GM20000 (cell line): Measurements from ENCODE around the gene OSBP2.

Source experiments
- DNase-seq: peaks from one replicate; pipeline ENCODE4 v3.0.0; 2012; ENCODE audit warnings: low spot score
- TF ChIP-seq, protein P1 (sequence below): IDR thresholded peaks from 2 replicates; pipeline ENCODE4 v1.5.1; 2012; ENCODE audit warnings: mild to moderate bottlenecking, control low read depth; ENCODE audit errors: extremely low read depth, missing control alignments

OSBP2 gene

DNA sequence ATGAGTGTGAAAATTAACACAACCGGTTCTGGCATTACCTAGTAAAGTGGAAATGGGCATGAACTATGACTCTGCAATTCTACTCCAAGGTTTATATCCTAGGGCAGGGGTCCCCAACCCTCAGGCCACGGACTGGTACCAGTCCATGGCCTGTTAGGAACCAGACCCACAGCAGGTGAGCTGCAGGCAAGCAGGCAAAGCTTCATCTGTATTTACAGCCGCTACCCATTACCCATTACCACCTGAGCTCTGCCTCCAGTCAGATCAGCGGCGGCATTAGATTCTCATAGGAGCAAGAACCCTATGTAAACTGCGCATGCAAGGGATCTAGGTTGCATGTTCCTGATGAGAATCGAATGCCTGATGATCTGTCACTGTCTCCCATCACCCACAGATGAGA lies 224.1 kb downstream of the OSBP2 start:
- TF ChIP-seq, protein P1, sequence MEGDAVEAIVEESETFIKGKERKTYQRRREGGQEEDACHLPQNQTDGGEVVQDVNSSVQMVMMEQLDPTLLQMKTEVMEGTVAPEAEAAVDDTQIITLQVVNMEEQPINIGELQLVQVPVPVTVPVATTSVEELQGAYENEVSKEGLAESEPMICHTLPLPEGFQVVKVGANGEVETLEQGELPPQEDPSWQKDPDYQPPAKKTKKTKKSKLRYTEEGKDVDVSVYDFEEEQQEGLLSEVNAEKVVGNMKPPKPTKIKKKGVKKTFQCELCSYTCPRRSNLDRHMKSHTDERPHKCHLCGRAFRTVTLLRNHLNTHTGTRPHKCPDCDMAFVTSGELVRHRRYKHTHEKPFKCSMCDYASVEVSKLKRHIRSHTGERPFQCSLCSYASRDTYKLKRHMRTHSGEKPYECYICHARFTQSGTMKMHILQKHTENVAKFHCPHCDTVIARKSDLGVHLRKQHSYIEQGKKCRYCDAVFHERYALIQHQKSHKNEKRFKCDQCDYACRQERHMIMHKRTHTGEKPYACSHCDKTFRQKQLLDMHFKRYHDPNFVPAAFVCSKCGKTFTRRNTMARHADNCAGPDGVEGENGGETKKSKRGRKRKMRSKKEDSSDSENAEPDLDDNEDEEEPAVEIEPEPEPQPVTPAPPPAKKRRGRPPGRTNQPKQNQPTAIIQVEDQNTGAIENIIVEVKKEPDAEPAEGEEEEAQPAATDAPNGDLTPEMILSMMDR, result no peak
- no peak for DNase-seq

DNA sequence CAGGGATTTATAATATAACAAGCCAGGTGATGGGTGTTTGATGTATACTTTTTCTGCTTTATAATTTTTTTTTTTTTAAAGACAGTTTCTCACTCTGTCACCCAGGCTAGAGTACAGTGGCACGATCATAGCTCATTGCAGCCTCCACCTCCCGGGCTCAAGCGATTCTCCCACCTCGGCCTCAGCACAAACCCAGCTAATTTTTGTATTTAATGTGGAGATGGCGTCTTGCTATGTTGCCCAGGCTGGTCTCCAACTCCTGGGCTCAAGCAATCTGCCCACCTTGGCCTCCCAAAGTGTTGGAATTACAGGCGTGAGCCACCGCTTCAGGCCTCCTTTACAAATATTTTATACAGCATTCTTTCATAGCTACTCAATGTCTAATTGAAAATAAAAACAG lies 225.3 kb downstream of the OSBP2 start:
- TF ChIP-seq, protein P1, result peak; percentile 12
- no peak for DNase-seq

DNA sequence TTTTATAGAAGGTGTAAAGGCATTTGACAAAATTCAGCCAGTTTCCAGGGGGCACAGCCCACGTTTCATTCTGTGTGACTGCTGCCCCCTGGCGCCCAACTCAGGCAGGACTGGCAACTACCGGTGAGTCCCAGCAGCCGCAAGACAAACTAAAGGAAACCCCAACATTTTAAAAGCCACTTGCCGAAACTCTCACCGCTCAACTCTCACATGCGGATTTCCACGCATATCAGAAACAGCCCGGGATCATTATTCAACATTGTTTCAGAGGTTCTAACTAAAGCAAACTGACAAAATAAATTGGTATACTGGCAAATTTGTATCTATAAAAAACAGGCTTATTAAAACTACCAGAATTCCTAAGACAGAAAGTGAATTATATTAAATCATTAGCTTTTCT lies 225.7 kb downstream of the OSBP2 start:
- TF ChIP-seq, protein P1, result peak; percentile 68
- DNase-seq, result peak; percentile 86

DNA sequence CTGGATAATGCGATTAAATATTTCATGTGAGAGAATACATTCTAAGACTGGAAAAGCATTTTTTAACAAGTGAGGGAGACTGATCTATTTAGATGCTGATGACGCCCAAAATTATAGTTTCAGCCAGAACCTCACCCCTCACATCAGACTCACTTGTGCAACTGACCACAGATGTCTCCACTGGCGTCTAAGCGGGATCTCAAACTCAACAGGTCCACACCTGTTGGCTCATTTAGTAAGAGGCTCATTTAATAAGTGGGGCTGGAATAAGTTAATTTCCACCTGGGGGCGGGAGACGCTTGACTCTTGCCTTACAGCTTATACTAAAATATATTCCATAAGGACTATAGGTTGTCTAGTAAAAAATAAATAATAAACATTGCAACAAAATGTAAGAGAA lies 226.4 kb downstream of the OSBP2 start:
- DNase-seq, result no peak
- TF ChIP-seq, protein P1, result no peak

DNA sequence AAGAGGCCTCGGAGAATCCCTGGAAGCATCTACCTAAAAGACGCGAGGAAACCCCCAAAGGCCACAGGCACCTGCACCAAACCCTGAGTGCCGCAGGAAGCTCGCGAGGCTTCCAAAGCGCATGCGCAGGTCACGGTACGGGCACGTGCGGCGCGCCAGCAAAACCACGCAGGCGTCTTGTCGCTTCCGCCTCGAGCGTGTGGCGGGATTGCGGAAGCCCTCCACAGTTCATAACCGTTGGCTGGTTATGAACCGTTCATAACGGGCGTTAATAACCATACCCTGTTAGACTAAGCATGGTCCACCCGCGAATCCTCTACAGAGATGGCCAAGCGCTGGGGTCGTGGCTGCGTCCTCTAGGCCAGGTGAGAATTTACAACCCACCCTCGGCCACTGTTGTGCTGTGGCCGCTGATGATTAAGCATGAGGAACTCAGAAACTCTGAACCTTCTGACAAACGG lies 227.5 kb downstream of the OSBP2 start:
- TF ChIP-seq, protein P1, result no peak
- DNase-seq, result peak; percentile 76

DNA sequence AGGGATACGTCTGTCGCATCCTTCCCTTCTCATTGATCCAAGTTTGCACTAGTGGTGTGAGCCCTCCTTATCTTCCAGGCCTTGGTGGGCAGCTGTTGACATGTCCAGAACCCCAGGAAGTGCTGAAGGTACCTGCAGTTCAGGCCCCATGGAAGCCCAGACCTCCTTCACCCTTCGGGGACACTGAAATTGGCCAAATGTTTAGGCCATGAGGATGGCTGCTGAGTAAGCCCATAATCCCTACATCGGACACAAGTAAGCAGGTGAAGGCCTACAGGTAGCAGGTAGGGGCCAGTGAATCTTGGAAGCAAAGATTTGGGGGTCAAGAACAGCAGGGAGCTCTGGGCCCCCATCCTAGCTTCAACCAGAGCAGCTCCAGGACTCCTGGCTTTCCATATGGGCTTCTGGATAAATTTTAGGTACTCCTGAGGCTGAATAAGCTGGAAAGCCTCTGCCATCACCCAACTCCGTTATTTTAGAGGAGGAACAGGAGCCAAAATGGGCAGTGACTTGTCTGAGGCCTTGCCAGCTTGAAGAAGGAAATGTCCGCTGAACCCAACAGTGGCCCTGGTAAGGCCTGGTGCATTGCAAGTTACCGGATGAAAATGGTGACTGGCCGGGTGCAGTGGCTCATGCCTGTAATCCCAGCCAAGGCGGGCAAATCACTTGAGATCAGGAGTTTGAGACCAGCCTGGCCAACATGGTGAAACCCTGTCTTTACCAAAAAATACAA lies 228.7 kb downstream of the OSBP2 start:
- TF ChIP-seq, protein P1, result no peak
- DNase-seq, result no peak

DNA sequence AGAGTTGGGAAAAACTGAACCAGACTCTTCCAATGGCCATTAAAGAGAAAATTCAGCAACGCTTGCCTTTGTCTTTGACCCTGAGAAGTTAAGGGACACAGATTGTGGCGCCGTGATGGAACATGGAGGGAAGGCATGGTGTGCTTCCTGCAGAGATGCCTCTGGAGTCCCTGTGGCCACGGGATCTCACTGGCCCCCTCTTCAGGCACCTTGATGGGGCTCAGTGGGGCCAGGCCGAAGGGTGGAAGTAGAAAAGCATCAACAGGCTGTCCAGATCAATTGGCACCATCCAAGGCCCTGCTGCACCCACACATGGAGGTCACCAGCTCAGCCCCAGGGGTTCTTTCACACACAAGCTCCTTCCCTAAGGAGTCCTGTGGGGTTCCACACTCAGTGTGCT lies 231.0 kb downstream of the OSBP2 start:
- TF ChIP-seq, protein P1, result no peak
- DNase-seq, result no peak
